ENCODE data around the gene NAV2. TPM values are rescaled to one million over a fixed set of nuclear protein-coding genes. Genes with fewer than 3 reads are reported as not detected.

NAV2 gene
- total RNA-seq, 1 donor from 2014 or later, result 10.3 TPM

GRCh38 chr11:19683141-19683805, 29.4 kb upstream of the NAV2 start:
- Mint-ChIP-seq H3K27ac (no peak overlapping the region), H3K4me1 (no peaks in the 10 kb centered on the region), H3K9me3 (no peaks in the 10 kb centered on the region), H3K27me3 (peaks cover 20% of the 10 kb centered on the region), H3K36me3 (ENCODE audit: low read depth) (no peaks in the 10 kb centered on the region), H3K4me3 (no peak overlapping the region)
- no peak for ATAC-seq (ENCODE audit: low read depth)
- no peak for DNase-seq
- POLR2A ChIA-PET, result no interaction called here
- CTCF ChIA-PET, result no interaction called here
- intact Hi-C loops (cut with micrococcal nuclease), result no loop called here
- TF ChIP-seq CTCF (IDR thresholded peaks at IDR 0.05), result no peak

- no peaks in the 10 kb centered on the region for H3K9me3 Mint-ChIP-seq
- CTCF ChIA-PET, result no interaction called here
- POLR2A ChIA-PET, result no interaction called here
- DNase-seq (no peak), ATAC-seq (ENCODE audit: low read depth) (no peak)
- H3K4me1 Mint-ChIP-seq, result no peaks in the 10 kb centered on the region
- H3K36me3 Mint-ChIP-seq (ENCODE audit: low read depth), result no peaks in the 10 kb centered on the region
- H3K27ac Mint-ChIP-seq, result no peak overlapping the region
- TF ChIP-seq CTCF (IDR thresholded peaks at IDR 0.05), result no peak
- intact Hi-C loops (cut with micrococcal nuclease), result no loop called here
- peaks cover 20% of the 10 kb centered on the region for H3K27me3 Mint-ChIP-seq
- H3K4me3 Mint-ChIP-seq, result no peak overlapping the region
Observed at GRCh38 chr11:19683862-19684491, 28.7 kb upstream of the NAV2 start.

- ATAC-seq (ENCODE audit: low read depth) (no peak), DNase-seq (no peak)
- ChIA-PET POLR2A (no interaction called here), CTCF (no interaction called here)
- Mint-ChIP-seq H3K27ac (no peak overlapping the region), H3K4me3 (no peak overlapping the region), H3K27me3 (peaks cover 25% of the 10 kb centered on the region), H3K4me1 (no peaks in the 10 kb centered on the region), H3K36me3 (ENCODE audit: low read depth) (no peaks in the 10 kb centered on the region), H3K9me3 (no peaks in the 10 kb centered on the region)
- no peak for TF ChIP-seq CTCF (IDR thresholded peaks at IDR 0.05)
- intact Hi-C loops (cut with micrococcal nuclease), result no loop called here
Observed at GRCh38 chr11:19686234-19686633, 26.4 kb upstream of the NAV2 start.

- no peak for TF ChIP-seq CTCF (IDR thresholded peaks at IDR 0.05)
- no peak for ATAC-seq (ENCODE audit: low read depth)
- no peak overlapping the region for H3K4me3 Mint-ChIP-seq
- ChIA-PET POLR2A (no interaction called here), CTCF (no interaction called here)
- H3K27me3 Mint-ChIP-seq, result peaks cover 25% of the 10 kb centered on the region
- H3K27ac Mint-ChIP-seq, result no peak overlapping the region
- H3K9me3 Mint-ChIP-seq, result no peaks in the 10 kb centered on the region
- no peak for DNase-seq
- H3K36me3 Mint-ChIP-seq (ENCODE audit: low read depth), result no peaks in the 10 kb centered on the region
- H3K4me1 Mint-ChIP-seq, result no peaks in the 10 kb centered on the region
- intact Hi-C loops (cut with micrococcal nuclease), result no loop called here
Observed at GRCh38 chr11:19687392-19687791, 25.2 kb upstream of the NAV2 start.

GRCh38 chr11:19689281-19690000, 23.2 kb upstream of the NAV2 start:
- ChIA-PET CTCF (no interaction called here), POLR2A (no interaction called here)
- ATAC-seq (ENCODE audit: low read depth), result no peak
- Mint-ChIP-seq H3K9me3 (no peaks in the 10 kb centered on the region), H3K27me3 (peaks cover 19% of the 10 kb centered on the region), H3K4me3 (no peak overlapping the region), H3K27ac (no peak overlapping the region), H3K36me3 (ENCODE audit: low read depth) (no peaks in the 10 kb centered on the region), H3K4me1 (no peaks in the 10 kb centered on the region)
- intact Hi-C loops (cut with micrococcal nuclease), result no loop called here
- no peak for DNase-seq
- TF ChIP-seq CTCF (IDR thresholded peaks at IDR 0.05), result no peak

All from activated B cell treated with CpG ODN at 0.5 μM for 24 hours (primary cell).